Fibroblast of lung (primary cell): ENCODE results near the gene CTLA4.

Experiments
- CTCF ChIP-seq, 2 donors: IDR thresholded peaks in 1 of 2; conservative IDR thresholded peaks in 1 of 2; 1 replicate in 1 of 2; 2 replicates in 1 of 2; pipeline ENCODE4 v1.5.1; 2011 to 2012; ENCODE audit warnings: low read length in 2 of 2, control low read depth in 1 of 2, inconsistent platforms in 1 of 2, low read depth in 1 of 2, mild to moderate bottlenecking in 1 of 2
- EZH2 ChIP-seq: IDR thresholded peaks from 2 replicates; pipeline ENCODE4 v1.5.1; 2012; ENCODE audit warnings: low read length, control low read depth, mild to moderate bottlenecking; ENCODE audit errors: missing control alignments

- TF ChIP-seq CTCF (conservative IDR thresholded peaks at IDR 0.05 in 1 of 2, IDR thresholded peaks at IDR 0.05 in 1 of 2; ENCODE audit: low read depth in 1 of 2, low read length in 2 of 2) = no peak
- no peak for TF ChIP-seq EZH2
Measured at GRCh38 chr2:203908066-203908796, 40.7 kb downstream of the CTLA4 start.
